ENCODE measurements around the gene CYP8B1. TPM values are rescaled to one million over a fixed set of nuclear protein-coding genes. Genes with fewer than 3 reads are reported as not detected.

Gene CYP8B1
- total and polyA plus RNA-seq, 2 donors (not counting 1 experiment from before 2014, with no cell fraction given): not detected

DNA sequence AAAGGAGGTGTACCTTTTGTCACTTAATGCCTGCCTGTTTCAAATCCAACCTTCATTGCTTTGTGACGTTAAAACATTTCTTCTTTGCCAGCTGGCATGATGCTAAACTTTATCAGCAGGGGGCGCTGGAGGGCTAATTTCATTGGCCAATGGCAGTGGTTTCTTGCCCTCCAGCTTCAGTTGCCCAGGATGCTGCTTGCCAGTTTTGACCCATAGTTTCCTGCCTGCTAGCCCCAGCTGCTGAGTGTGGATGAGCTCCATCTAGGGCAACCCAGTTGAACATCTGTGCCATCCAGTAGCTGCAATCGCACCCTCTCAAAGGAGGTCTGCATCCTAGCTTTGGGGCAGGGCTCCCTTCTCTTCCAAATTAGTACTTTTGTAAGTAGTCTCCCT is 44.4 kb downstream of the CYP8B1 start:
- Histone ChIP-seq H3K9ac (ENCODE audit: insufficient read depth, low read length) (no peak overlapping the region), H3K79me2 (ENCODE audit: control insufficient read depth, insufficient read depth, low read length) (no peaks in the 10 kb centered on the region), H3K9me3 (ENCODE audit: control insufficient read depth, insufficient read depth, low read depth, low read length) (no peaks in the 10 kb centered on the region), H3K4me3 (replicated peaks in 1 of 4; ENCODE audit: control extremely low read depth in 1 of 4, insufficient read depth in 1 of 4, low read depth in 3 of 4, low read length in 4 of 4) (no peak overlapping the region), H3K36me3 (ENCODE audit: control insufficient read depth, insufficient read depth, low read length) (no peaks in the 10 kb centered on the region), H3K27ac (ENCODE audit: insufficient read depth, low read length) (no peak overlapping the region), H3K4me2 (ENCODE audit: extremely low read depth, insufficient read depth, low read length) (no peak overlapping the region), H2AFZ (ENCODE audit: low read length) (no peak overlapping the region), H3K27me3 (ENCODE audit: control insufficient read depth, insufficient read depth, low read length) (no peaks in the 10 kb centered on the region), H4K20me1 (ENCODE audit: control insufficient read depth, extremely low read depth, insufficient read depth, low read length) (no peaks in the 10 kb centered on the region), H3K4me1 (ENCODE audit: control insufficient read depth, extremely low read depth, insufficient read depth, low read length) (no peaks in the 10 kb centered on the region)
- TF ChIP-seq EZH2 (IDR thresholded peaks at IDR 0.05; ENCODE audit: low read length, missing control alignments): no peak
- TF ChIP-seq, protein P1, sequence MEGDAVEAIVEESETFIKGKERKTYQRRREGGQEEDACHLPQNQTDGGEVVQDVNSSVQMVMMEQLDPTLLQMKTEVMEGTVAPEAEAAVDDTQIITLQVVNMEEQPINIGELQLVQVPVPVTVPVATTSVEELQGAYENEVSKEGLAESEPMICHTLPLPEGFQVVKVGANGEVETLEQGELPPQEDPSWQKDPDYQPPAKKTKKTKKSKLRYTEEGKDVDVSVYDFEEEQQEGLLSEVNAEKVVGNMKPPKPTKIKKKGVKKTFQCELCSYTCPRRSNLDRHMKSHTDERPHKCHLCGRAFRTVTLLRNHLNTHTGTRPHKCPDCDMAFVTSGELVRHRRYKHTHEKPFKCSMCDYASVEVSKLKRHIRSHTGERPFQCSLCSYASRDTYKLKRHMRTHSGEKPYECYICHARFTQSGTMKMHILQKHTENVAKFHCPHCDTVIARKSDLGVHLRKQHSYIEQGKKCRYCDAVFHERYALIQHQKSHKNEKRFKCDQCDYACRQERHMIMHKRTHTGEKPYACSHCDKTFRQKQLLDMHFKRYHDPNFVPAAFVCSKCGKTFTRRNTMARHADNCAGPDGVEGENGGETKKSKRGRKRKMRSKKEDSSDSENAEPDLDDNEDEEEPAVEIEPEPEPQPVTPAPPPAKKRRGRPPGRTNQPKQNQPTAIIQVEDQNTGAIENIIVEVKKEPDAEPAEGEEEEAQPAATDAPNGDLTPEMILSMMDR (conservative IDR thresholded peaks at IDR 0.05 in 1 of 2, IDR thresholded peaks at IDR 0.05 in 1 of 2; ENCODE audit: low read depth in 1 of 2, low read length in 2 of 2): peak; percentile 62 to 69
- DNase-seq (ENCODE audit: low read depth in 2 of 2): peak; percentile 18 to 59

- Histone ChIP-seq H3K9ac (ENCODE audit: insufficient read depth, low read length) (no peak overlapping the region), H3K27me3 (ENCODE audit: control insufficient read depth, insufficient read depth, low read length) (no peaks in the 10 kb centered on the region), H3K4me1 (ENCODE audit: control insufficient read depth, extremely low read depth, insufficient read depth, low read length) (no peaks in the 10 kb centered on the region), H3K9me3 (ENCODE audit: control insufficient read depth, insufficient read depth, low read depth, low read length) (no peaks in the 10 kb centered on the region), H3K36me3 (ENCODE audit: control insufficient read depth, insufficient read depth, low read length) (no peaks in the 10 kb centered on the region), H3K27ac (ENCODE audit: insufficient read depth, low read length) (no peak overlapping the region), H4K20me1 (ENCODE audit: control insufficient read depth, extremely low read depth, insufficient read depth, low read length) (no peaks in the 10 kb centered on the region), H3K4me2 (ENCODE audit: extremely low read depth, insufficient read depth, low read length) (no peak overlapping the region), H3K79me2 (ENCODE audit: control insufficient read depth, insufficient read depth, low read length) (no peaks in the 10 kb centered on the region), H2AFZ (ENCODE audit: low read length) (no peak overlapping the region), H3K4me3 (replicated peaks in 1 of 4; ENCODE audit: control extremely low read depth in 1 of 4, insufficient read depth in 1 of 4, low read depth in 3 of 4, low read length in 4 of 4) (no peak overlapping the region)
- no peak for TF ChIP-seq EZH2 (IDR thresholded peaks at IDR 0.05; ENCODE audit: low read length, missing control alignments)
- TF ChIP-seq, protein P1 (conservative IDR thresholded peaks at IDR 0.05 in 1 of 2, IDR thresholded peaks at IDR 0.05 in 1 of 2; ENCODE audit: low read depth in 1 of 2, low read length in 2 of 2): peak; percentile 44 to 61
- peak; percentile 14 to 66 for DNase-seq (ENCODE audit: low read depth in 2 of 2)
Measured at GRCh38 chr3:42830437-42831320, 45.0 kb downstream of the CYP8B1 start.

DNA sequence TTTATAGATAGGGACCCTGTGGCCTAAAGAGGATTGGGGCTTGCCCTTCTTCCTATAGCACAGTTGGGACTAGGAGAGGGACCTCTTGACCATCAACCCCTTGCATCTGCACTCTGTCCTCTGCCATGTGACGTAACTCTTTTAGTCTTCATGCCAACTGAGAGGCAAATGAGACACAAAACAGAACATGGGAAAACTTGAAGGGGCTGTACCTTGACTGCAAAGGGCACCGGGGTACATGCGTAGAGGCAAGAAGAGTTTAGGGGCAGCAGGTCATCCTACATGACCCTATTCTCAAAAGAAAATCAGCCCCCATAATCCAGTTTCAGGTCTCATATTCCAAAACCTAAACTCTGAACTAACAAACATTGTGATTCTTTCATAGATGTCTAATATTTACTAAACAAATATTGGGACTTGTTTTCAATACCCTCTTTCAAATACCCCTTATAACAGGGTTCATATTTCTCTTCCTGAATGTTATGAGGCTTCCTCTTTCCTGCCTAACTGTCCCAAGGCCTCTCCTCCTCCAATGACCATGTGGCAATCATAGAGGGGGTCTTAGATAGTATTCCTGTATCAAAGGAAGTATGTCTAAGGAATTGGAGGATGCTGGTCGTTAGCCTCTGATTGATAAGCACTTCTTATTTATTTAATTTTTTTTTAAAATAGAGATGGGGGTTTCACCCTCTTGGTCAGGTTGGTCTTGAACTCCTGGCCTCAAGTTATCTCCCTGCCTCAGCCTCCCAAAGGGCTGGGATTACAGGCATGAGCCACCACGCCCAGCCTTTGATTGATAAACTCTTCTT is 45.8 kb downstream of the CYP8B1 start:
- H3K9ac ChIP-seq (ENCODE audit: insufficient read depth, low read length): no peak overlapping the region
- H3K27ac ChIP-seq (ENCODE audit: insufficient read depth, low read length): no peak overlapping the region
- no peak overlapping the region for H3K4me3 ChIP-seq (replicated peaks in 1 of 4; ENCODE audit: control extremely low read depth in 1 of 4, insufficient read depth in 1 of 4, low read depth in 3 of 4, low read length in 4 of 4)
- H3K4me2 ChIP-seq (ENCODE audit: extremely low read depth, insufficient read depth, low read length): no peak overlapping the region
- H4K20me1 ChIP-seq (ENCODE audit: control insufficient read depth, extremely low read depth, insufficient read depth, low read length): no peaks in the 10 kb centered on the region
- no peak for DNase-seq (ENCODE audit: low read depth in 2 of 2)
- no peaks in the 10 kb centered on the region for H3K9me3 ChIP-seq (ENCODE audit: control insufficient read depth, insufficient read depth, low read depth, low read length)
- H3K79me2 ChIP-seq (ENCODE audit: control insufficient read depth, insufficient read depth, low read length): no peaks in the 10 kb centered on the region
- no peak for TF ChIP-seq EZH2 (IDR thresholded peaks at IDR 0.05; ENCODE audit: low read length, missing control alignments)
- TF ChIP-seq, protein P1 (conservative IDR thresholded peaks at IDR 0.05 in 1 of 2, IDR thresholded peaks at IDR 0.05 in 1 of 2; ENCODE audit: low read depth in 1 of 2, low read length in 2 of 2): no peak
- H3K4me1 ChIP-seq (ENCODE audit: control insufficient read depth, extremely low read depth, insufficient read depth, low read length): no peaks in the 10 kb centered on the region
- H3K36me3 ChIP-seq (ENCODE audit: control insufficient read depth, insufficient read depth, low read length): no peaks in the 10 kb centered on the region
- no peaks in the 10 kb centered on the region for H3K27me3 ChIP-seq (ENCODE audit: control insufficient read depth, insufficient read depth, low read length)
- H2AFZ ChIP-seq (ENCODE audit: low read length): no peak overlapping the region

All from fibroblast of lung (primary cell).